GM23338 (cell line): ENCODE data around the gene NTM. TPM values are rescaled to one million over a fixed set of nuclear protein-coding genes. Genes with fewer than 3 reads are reported as not detected.

Source experiments
- ATAC-seq: fragments of 200-7000 bp; cut with Tn5 transposase; 3 replicates; pipeline ENCODE4 v1.9.1; 2020
- DNase-seq: peaks from one replicate; pipeline ENCODE4 v3.0.0-alpha.2; 2015; ENCODE audit warnings: low spot score
- H2AFZ ChIP-seq: fragments of 200-600 bp; sonication (generic); 2 replicates; pipeline ENCODE4 v1.8.0; 2016; ENCODE audit warnings: antibody characterized with exemption, mild to moderate bottlenecking, moderate library complexity
- H3F3A ChIP-seq: fragments of 200-600 bp; sonication (generic); replicated peaks from 2 replicates; pipeline ENCODE4 v1.8.0; 2017; ENCODE audit warnings: antibody characterized with exemption, mixed run types, low read depth
- H3K27ac ChIP-seq: fragments of 200-600 bp; sonication (generic); 2 replicates; pipeline ENCODE4 v1.6.1; 2016; ENCODE audit warnings: low read depth
- H3K27me3 ChIP-seq: fragments of 200-600 bp; sonication (generic); 2 replicates; pipeline ENCODE4 v1.8.0; 2016; ENCODE audit warnings: mild to moderate bottlenecking, mixed run types, moderate library complexity; ENCODE audit not compliant: insufficient read depth
- H3K36me3 ChIP-seq: fragments of 200-600 bp; sonication (generic); 2 replicates; pipeline ENCODE4 v1.8.0; 2016; ENCODE audit warnings: mild to moderate bottlenecking; ENCODE audit not compliant: insufficient read depth
- H3K4me1 ChIP-seq: fragments of 200-600 bp; sonication (generic); 2 replicates; pipeline ENCODE4 v1.8.0; 2016; ENCODE audit warnings: mild to moderate bottlenecking, moderate library complexity; ENCODE audit not compliant: insufficient read depth
- H3K4me2 ChIP-seq: fragments of 200-600 bp; sonication (generic); 2 replicates; pipeline ENCODE4 v1.7.1; 2017; ENCODE audit warnings: mixed run types
- H3K4me3 ChIP-seq: fragments of 200-600 bp; sonication (generic); 2 replicates; pipeline ENCODE4 v1.6.1; 2016; ENCODE audit warnings: mixed run types
- H3K79me2 ChIP-seq: fragments of 200-600 bp; sonication (generic); replicated peaks from 2 replicates; pipeline ENCODE4 v1.8.0; 2017; ENCODE audit warnings: mild to moderate bottlenecking; ENCODE audit not compliant: insufficient read depth
- H3K9me2 ChIP-seq: fragments of 200-600 bp; sonication (generic); 2 replicates; pipeline ENCODE4 v1.8.0; 2017; ENCODE audit not compliant: insufficient read depth
- H4K20me1 ChIP-seq: fragments of 200-600 bp; sonication (generic); replicated peaks from 2 replicates; pipeline ENCODE4 v1.8.0; 2017; ENCODE audit warnings: mild to moderate bottlenecking; ENCODE audit not compliant: insufficient read depth
- H3K27ac Mint-ChIP-seq: 2 replicates; pipeline ENCODE4 v1.8.0; 2020; ENCODE audit warnings: inconsistent platforms, mild to moderate bottlenecking, moderate library complexity, mixed read lengths
- H3K27me3 Mint-ChIP-seq: 3 replicates; pipeline ENCODE4 v1.8.0; 2022; ENCODE audit warnings: low read depth, mild to moderate bottlenecking, moderate library complexity, mixed read lengths, inconsistent platforms; ENCODE audit not compliant: insufficient read depth, poor library complexity
- H3K36me3 Mint-ChIP-seq: 3 replicates; pipeline ENCODE4 v1.8.0; 2021; ENCODE audit warnings: low read depth, mild to moderate bottlenecking, inconsistent platforms, moderate library complexity, mixed read lengths
- H3K4me1 Mint-ChIP-seq: 3 replicates; pipeline ENCODE4 v1.8.0; 2020; ENCODE audit warnings: mild to moderate bottlenecking, inconsistent platforms, mixed read lengths
- H3K4me3 Mint-ChIP-seq: 3 replicates; pipeline ENCODE4 v1.8.0; 2021; ENCODE audit warnings: moderate library complexity, mild to moderate bottlenecking, inconsistent platforms, mixed read lengths
- H3K9me3 Mint-ChIP-seq: 3 replicates; pipeline ENCODE4 v1.8.0; 2020; ENCODE audit warnings: moderate library complexity, mild to moderate bottlenecking, inconsistent platforms, mixed read lengths
- CREB1 ChIP-seq: fragments of 250-450 bp; sonication (Bioruptor Pico); IDR thresholded peaks from 2 replicates; pipeline ENCODE4 v1.5.0; 2020; ENCODE audit warnings: low read depth, mild to moderate bottlenecking, moderate library complexity
- CTCF ChIP-seq, 2 experiments: fragments of 200-600 bp in 1 of 2; sonication (generic) in 1 of 2; conservative IDR thresholded peaks; 2 replicates each; pipeline versions ENCODE4 v1.5.1 to v1.6.1; 2016 to 2017; ENCODE audit warnings: antibody characterized with exemption in 2 of 2, low read depth in 2 of 2, mild to moderate bottlenecking in 2 of 2, moderate library complexity in 1 of 2
- EZH2 ChIP-seq: fragments of 200-600 bp; sonication (generic); IDR thresholded peaks from one replicate; pipeline ENCODE4 v1.8.0; 2017; ENCODE audit warnings: antibody characterized with exemption, mild to moderate bottlenecking, low read depth; ENCODE audit not compliant: unreplicated experiment
- EZH2phosphoT487 ChIP-seq: fragments of 200-600 bp; sonication (generic); IDR thresholded peaks from one replicate; pipeline ENCODE4 v1.8.1; 2018; ENCODE audit warnings: antibody characterized with exemption; ENCODE audit not compliant: unreplicated experiment
- JUNB ChIP-seq: IDR thresholded peaks from one replicate; pipeline ENCODE4 v1.6.1; 2016; ENCODE audit warnings: antibody characterized with exemption; ENCODE audit not compliant: unreplicated experiment
- NANOG ChIP-seq: IDR thresholded peaks from 2 replicates; pipeline ENCODE4 v1.6.1; 2016; ENCODE audit warnings: antibody characterized with exemption, borderline replicate concordance
- POLR2AphosphoS5 ChIP-seq: IDR thresholded peaks from 2 replicates; pipeline ENCODE4 v1.6.1; 2016; ENCODE audit warnings: antibody characterized with exemption, low read depth
- REST ChIP-seq: IDR thresholded peaks from one replicate; pipeline ENCODE4 v1.6.1; 2018; ENCODE audit warnings: antibody characterized with exemption; ENCODE audit not compliant: unreplicated experiment
- STAT1 ChIP-seq: IDR thresholded peaks from one replicate; pipeline ENCODE4 v1.6.1; 2016; ENCODE audit warnings: antibody characterized with exemption; ENCODE audit not compliant: unreplicated experiment
- ZNF114 ChIP-seq: fragments of 250-450 bp; sonication (Bioruptor Pico); IDR thresholded peaks from 2 replicates; pipeline ENCODE4 v1.5.0; 2020; ENCODE audit warnings: mild to moderate bottlenecking, moderate library complexity
- ZNF331 ChIP-seq: fragments of 250-450 bp; sonication (Bioruptor Pico); IDR thresholded peaks from 2 replicates; pipeline ENCODE4 v1.5.0; 2020; ENCODE audit warnings: low read depth, mild to moderate bottlenecking, moderate library complexity
- polyA plus RNA-seq: library from polyadenylated mRNA; unstranded; fragments of >200 nt; fragmentation: Nextera tagmentation; extraction: Ambion mirVana; gene quantifications from 2 replicates; pipeline ENCODE4 v1.2.1, GENCODE V29; 2016
- total RNA-seq: library from RNA; depleted of rRNA; stranded (reverse); fragments of >200 nt; shearing (Covaris generic); gene quantifications from 2 replicates; pipeline ENCODE4 v1.2.3, GENCODE V29; 2014
- TF ChIP-seq, protein P1 (sequence below): fragments of 250-450 bp; sonication (Bioruptor Pico); IDR thresholded peaks from 2 replicates; pipeline ENCODE4 v1.5.0; 2020; ENCODE audit warnings: mild to moderate bottlenecking, moderate library complexity
- TF ChIP-seq, protein P2 (sequence below): IDR thresholded peaks from 2 replicates; pipeline ENCODE4 v1.6.1; 2016; ENCODE audit warnings: antibody characterized with exemption

NTM gene
- total and polyA plus RNA-seq, 2 experiments from 2014 or later: 10.6 to 14.6 TPM

DNA sequence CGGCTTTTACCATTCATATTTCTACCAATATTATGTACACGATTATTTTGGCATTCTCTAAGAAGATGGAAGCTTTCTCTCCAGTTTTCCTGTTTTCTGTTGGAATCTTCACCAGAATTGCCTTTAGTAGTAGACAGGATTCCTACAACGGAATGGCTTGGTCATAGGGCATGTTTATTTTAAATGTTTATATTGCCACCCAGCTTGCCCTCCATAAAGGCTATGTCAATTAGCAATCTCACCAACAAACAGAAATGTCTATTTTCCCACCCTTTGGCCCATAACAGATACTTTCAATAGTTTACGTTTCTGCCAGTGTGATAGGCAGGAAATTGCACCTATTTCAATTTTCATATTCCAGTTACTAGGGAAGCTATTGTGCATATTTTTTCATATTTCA, 893.5 kb downstream of the NTM start:
- Mint-ChIP-seq H3K9me3 (no peaks in the 10 kb centered on the region), H3K4me3 (no peak overlapping the region), H3K4me1 (peaks cover 2% of the 10 kb centered on the region; the same call in 2 of the 3 replicates), H3K27me3 (peaks cover 3% of the 10 kb centered on the region), H3K36me3 (no peaks in the 10 kb centered on the region), H3K27ac (no peak overlapping the region)
- ATAC-seq: no peak
- Histone ChIP-seq H3K4me1 (no peaks in the 10 kb centered on the region; the same call in 1 of the 2 replicates), H4K20me1 (no peaks in the 10 kb centered on the region), H3K27ac (no peak overlapping the region), H3K27me3 (no peaks in the 10 kb centered on the region), H3K79me2 (no peaks in the 10 kb centered on the region), H3K4me2 (no peak overlapping the region), H3K4me3 (no peak overlapping the region), H3K9me2 (no peaks in the 10 kb centered on the region; the same call in 1 of the 2 replicates), H2AFZ (no peak overlapping the region), H3K36me3 (no peaks in the 10 kb centered on the region), H3F3A (no peaks in the 10 kb centered on the region)
- DNase-seq: no peak
- TF ChIP-seq CTCF (conservative IDR thresholded peaks at IDR 0.05; ENCODE audit: low read depth in 2 of 2) (no peak), EZH2phosphoT487 (no peak), REST (no peak), ZNF331 (no peak), POLR2AphosphoS5 (no peak), STAT1 (no peak), CREB1 (CRISPR knock-in tag) (no peak), EZH2 (no peak), JUNB (no peak), ZNF114 (CRISPR knock-in tag) (no peak), NANOG (no peak)
- TF ChIP-seq, protein P1, sequence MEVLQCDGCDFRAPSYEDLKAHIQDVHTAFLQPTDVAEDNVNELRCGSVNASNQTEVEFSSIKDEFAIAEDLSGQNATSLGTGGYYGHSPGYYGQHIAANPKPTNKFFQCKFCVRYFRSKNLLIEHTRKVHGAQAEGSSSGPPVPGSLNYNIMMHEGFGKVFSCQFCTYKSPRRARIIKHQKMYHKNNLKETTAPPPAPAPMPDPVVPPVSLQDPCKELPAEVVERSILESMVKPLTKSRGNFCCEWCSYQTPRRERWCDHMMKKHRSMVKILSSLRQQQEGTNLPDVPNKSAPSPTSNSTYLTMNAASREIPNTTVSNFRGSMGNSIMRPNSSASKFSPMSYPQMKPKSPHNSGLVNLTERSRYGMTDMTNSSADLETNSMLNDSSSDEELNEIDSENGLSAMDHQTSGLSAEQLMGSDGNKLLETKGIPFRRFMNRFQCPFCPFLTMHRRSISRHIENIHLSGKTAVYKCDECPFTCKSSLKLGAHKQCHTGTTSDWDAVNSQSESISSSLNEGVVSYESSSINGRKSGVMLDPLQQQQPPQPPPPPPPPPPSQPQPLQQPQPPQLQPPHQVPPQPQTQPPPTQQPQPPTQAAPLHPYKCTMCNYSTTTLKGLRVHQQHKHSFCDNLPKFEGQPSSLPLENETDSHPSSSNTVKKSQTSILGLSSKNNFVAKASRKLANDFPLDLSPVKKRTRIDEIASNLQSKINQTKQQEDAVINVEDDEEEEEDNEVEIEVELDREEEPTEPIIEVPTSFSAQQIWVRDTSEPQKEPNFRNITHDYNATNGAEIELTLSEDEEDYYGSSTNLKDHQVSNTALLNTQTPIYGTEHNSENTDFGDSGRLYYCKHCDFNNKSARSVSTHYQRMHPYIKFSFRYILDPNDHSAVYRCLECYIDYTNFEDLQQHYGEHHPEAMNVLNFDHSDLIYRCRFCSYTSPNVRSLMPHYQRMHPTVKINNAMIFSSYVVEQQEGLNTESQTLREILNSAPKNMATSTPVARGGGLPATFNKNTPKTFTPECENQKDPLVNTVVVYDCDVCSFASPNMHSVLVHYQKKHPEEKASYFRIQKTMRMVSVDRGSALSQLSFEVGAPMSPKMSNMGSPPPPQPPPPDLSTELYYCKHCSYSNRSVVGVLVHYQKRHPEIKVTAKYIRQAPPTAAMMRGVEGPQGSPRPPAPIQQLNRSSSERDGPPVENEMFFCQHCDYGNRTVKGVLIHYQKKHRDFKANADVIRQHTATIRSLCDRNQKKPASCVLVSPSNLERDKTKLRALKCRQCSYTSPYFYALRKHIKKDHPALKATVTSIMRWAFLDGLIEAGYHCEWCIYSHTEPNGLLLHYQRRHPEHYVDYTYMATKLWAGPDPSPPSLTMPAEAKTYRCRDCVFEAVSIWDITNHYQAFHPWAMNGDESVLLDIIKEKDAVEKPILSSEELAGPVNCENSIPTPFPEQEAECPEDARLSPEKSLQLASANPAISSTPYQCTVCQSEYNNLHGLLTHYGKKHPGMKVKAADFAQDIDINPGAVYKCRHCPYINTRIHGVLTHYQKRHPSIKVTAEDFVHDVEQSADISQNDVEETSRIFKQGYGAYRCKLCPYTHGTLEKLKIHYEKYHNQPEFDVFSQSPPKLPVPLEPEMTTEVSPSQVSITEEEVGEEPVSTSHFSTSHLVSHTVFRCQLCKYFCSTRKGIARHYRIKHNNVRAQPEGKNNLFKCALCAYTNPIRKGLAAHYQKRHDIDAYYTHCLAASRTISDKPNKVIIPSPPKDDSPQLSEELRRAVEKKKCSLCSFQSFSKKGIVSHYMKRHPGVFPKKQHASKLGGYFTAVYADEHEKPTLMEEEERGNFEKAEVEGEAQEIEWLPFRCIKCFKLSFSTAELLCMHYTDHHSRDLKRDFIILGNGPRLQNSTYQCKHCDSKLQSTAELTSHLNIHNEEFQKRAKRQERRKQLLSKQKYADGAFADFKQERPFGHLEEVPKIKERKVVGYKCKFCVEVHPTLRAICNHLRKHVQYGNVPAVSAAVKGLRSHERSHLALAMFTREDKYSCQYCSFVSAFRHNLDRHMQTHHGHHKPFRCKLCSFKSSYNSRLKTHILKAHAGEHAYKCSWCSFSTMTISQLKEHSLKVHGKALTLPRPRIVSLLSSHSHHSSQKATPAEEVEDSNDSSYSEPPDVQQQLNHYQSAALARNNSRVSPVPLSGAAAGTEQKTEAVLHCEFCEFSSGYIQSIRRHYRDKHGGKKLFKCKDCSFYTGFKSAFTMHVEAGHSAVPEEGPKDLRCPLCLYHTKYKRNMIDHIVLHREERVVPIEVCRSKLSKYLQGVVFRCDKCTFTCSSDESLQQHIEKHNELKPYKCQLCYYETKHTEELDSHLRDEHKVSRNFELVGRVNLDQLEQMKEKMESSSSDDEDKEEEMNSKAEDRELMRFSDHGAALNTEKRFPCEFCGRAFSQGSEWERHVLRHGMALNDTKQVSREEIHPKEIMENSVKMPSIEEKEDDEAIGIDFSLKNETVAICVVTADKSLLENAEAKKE (CRISPR knock-in tag): no peak
- TF ChIP-seq, protein P2, sequence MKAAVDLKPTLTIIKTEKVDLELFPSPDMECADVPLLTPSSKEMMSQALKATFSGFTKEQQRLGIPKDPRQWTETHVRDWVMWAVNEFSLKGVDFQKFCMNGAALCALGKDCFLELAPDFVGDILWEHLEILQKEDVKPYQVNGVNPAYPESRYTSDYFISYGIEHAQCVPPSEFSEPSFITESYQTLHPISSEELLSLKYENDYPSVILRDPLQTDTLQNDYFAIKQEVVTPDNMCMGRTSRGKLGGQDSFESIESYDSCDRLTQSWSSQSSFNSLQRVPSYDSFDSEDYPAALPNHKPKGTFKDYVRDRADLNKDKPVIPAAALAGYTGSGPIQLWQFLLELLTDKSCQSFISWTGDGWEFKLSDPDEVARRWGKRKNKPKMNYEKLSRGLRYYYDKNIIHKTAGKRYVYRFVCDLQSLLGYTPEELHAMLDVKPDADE: no peak
